Endothelial cell of umbilical vein (primary cell): ENCODE data around the gene CAPN12. TPM values are rescaled to one million over a fixed set of nuclear protein-coding genes. Genes with fewer than 3 reads are reported as not detected.
"Not testable (repeated sequence)": the region's sequence is repeated elsewhere in the genome, so short reads cannot be mapped to it uniquely, and the experiment has no call there.

Source experiments
- BruUV-seq: library from RNA; stranded (reverse); fragments of 400-500 nt; replicated peaks from 2 replicates; lab custom pipeline; 2021; lab: Mats Ljungman, UMichigan
- CTCF ChIA-PET: fragments of 300-600, 350-600 bp; sonication (Branson Sonifier 250); formaldehyde crosslinking; loops from one replicate; lab custom pipeline; 2021; ENCODE audit warnings: antibody characterized with exemption, inconsistent platforms; lab: Charles Lee
- POLR2A ChIA-PET: fragments of 300-600, 350-600 bp; sonication (Branson Sonifier 250); formaldehyde crosslinking; loops from one replicate; lab custom pipeline; 2021; ENCODE audit warnings: antibody characterized with exemption, inconsistent platforms; lab: Charles Lee
- DNase-seq: peaks from one replicate; pipeline ENCODE4 v3.0.0-alpha.2; 2011; ENCODE audit warnings: low read depth, low spot score
- FAIRE-seq: peaks from 2 replicates; lab custom pipeline; 2011; peaks lifted over from hg19 to GRCh38; lab: Jason Lieb, UNC
- H2AFZ ChIP-seq: 2 replicates; pipeline ENCODE4 v1.6.0; 2012; ENCODE audit warnings: low read depth, low read length, control low read depth, inconsistent platforms
- H3K27ac ChIP-seq: 2 replicates; pipeline ENCODE4 v1.5.1; 2011; ENCODE audit warnings: low read depth, mild to moderate bottlenecking, control low read depth, low read length, moderate library complexity; ENCODE audit not compliant: insufficient read depth
- H3K27me3 ChIP-seq, 2 experiments: 2 replicates each; pipeline versions ENCODE4 v1.6.0 to v1.6.1; 2011; ENCODE audit warnings: low read length in 2 of 2, mixed read lengths in 1 of 2; ENCODE audit not compliant: control insufficient read depth in 2 of 2, insufficient read depth in 2 of 2
- H3K36me3 ChIP-seq, 2 experiments: 2 replicates in 1 of 2; 3 replicates in 1 of 2; pipeline ENCODE4 v1.5.1; 2011; ENCODE audit warnings: low read length in 2 of 2, mild to moderate bottlenecking in 1 of 2, moderate library complexity in 1 of 2; ENCODE audit not compliant: control insufficient read depth in 2 of 2, insufficient read depth in 2 of 2; ENCODE audit errors: extremely low read depth in 1 of 2
- H3K4me1 ChIP-seq: 3 replicates; pipeline ENCODE4 v1.5.1; 2011; ENCODE audit warnings: mild to moderate bottlenecking, low read length; ENCODE audit not compliant: control insufficient read depth, insufficient read depth; ENCODE audit errors: extremely low read depth
- H3K4me2 ChIP-seq: 2 replicates; pipeline ENCODE4 v1.6.1; 2011; ENCODE audit warnings: low read length, control low read depth, mixed read lengths; ENCODE audit not compliant: insufficient read depth
- H3K4me3 ChIP-seq, 3 experiments: fragments of 200-600 bp in 1 of 3; sonication (generic), shearing (Covaris generic) in 1 of 3; replicated peaks in 1 of 3; 2 replicates each; pipeline ENCODE4 v1.5.1; 2011 to 2016; ENCODE audit warnings: control low read depth in 3 of 3, low read length in 3 of 3, mild to moderate bottlenecking in 2 of 3, inconsistent platforms in 1 of 3, low read depth in 1 of 3, moderate library complexity in 1 of 3; ENCODE audit not compliant: insufficient read depth in 1 of 3
- H3K79me2 ChIP-seq: 2 replicates; pipeline ENCODE4 v1.6.0; 2012; ENCODE audit warnings: low read length, inconsistent platforms; ENCODE audit not compliant: control insufficient read depth, insufficient read depth
- H3K9ac ChIP-seq: replicated peaks from 2 replicates; pipeline ENCODE3; 2011; ENCODE audit warnings: low read length, control low read depth; ENCODE audit not compliant: insufficient read depth; ENCODE audit errors: extremely low read depth
- H3K9me1 ChIP-seq: replicated peaks from 3 replicates; pipeline ENCODE4 v1.6.0; 2011; ENCODE audit warnings: mild to moderate bottlenecking, low read length; ENCODE audit not compliant: control insufficient read depth, insufficient read depth; ENCODE audit errors: extremely low read depth
- H3K9me3 ChIP-seq: replicated peaks from 2 replicates; pipeline ENCODE4 v1.5.1; 2012; ENCODE audit warnings: low read length, inconsistent platforms; ENCODE audit not compliant: control insufficient read depth, insufficient read depth
- H4K20me1 ChIP-seq: replicated peaks from 2 replicates; pipeline ENCODE3; 2011; ENCODE audit warnings: mild to moderate bottlenecking, low read length; ENCODE audit not compliant: control insufficient read depth, insufficient read depth; ENCODE audit errors: extremely low read depth
- CTCF ChIP-seq, 2 donors: IDR thresholded peaks; 1 replicate in 1 of 2; 2 replicates in 1 of 2; pipeline ENCODE4 v1.5.1; 2011; ENCODE audit warnings: low read length in 2 of 2, mild to moderate bottlenecking in 2 of 2, moderate library complexity in 2 of 2, control low read depth in 1 of 2, inconsistent platforms in 1 of 2, low read depth in 1 of 2; ENCODE audit not compliant: insufficient read depth in 1 of 2; ENCODE audit errors: extremely low read depth in 1 of 2
- EZH2 ChIP-seq: IDR thresholded peaks from 2 replicates; pipeline ENCODE4 v1.6.1; 2012; ENCODE audit warnings: borderline replicate concordance, low read depth, mild to moderate bottlenecking, moderate library complexity, low read length, inconsistent platforms; ENCODE audit not compliant: severe bottlenecking
- JUN ChIP-seq: IDR thresholded peaks from 2 replicates; pipeline ENCODE4 v1.6.1; 2011; ENCODE audit warnings: borderline replicate concordance, low read depth; ENCODE audit not compliant: insufficient read length, insufficient read depth
- MYC ChIP-seq: IDR thresholded peaks from one replicate; pipeline ENCODE4 v1.6.1; 2011; ENCODE audit warnings: mild to moderate bottlenecking, low read depth, low read length
- POLR2AphosphoS5 ChIP-seq: IDR thresholded peaks from 2 replicates; pipeline ENCODE4 v1.6.1; 2012; ENCODE audit warnings: low read depth, mild to moderate bottlenecking, control low read depth, low read length, moderate library complexity; ENCODE audit not compliant: insufficient read depth
- dilution Hi-C: fragments of 300-500 bp; cut with MboI; formaldehyde crosslinking; loops from one replicate; pipeline ENCODE4 v1.15.0; 2019; ENCODE audit warnings: low sequenced_read_pairs; ENCODE audit not compliant: extremely low pct_ligation_motif_present
- intact Hi-C: fragments of 100-400 bp; cut with micrococcal nuclease; formaldehyde crosslinking; loops from one replicate; pipeline ENCODE4 v1.10.0; 2022
- polyA plus RNA-seq, 4 experiments: library from polyadenylated mRNA; depleted of rRNA in 3 of 4; stranded (reverse) in 3 of 4; unstranded in 1 of 4; fragments of >200 nt; gene quantifications; 2 replicates each; pipeline versions ENCODE4 v1.2.1 to v1.2.3, GENCODE V29; 2011 to 2012; ENCODE audit warnings: missing spikeins in 1 of 4
- total RNA-seq: library from RNA; stranded (reverse); gene quantifications from 2 replicates; pipeline ENCODE4 v1.2.3, GENCODE V29; 2021

Gene CAPN12
- total and polyA plus RNA-seq, 2 donors (not counting 3 experiments of a cell fraction or from before 2014, with no cell fraction given), result 0.35 TPM; not detected in 1

DNA sequence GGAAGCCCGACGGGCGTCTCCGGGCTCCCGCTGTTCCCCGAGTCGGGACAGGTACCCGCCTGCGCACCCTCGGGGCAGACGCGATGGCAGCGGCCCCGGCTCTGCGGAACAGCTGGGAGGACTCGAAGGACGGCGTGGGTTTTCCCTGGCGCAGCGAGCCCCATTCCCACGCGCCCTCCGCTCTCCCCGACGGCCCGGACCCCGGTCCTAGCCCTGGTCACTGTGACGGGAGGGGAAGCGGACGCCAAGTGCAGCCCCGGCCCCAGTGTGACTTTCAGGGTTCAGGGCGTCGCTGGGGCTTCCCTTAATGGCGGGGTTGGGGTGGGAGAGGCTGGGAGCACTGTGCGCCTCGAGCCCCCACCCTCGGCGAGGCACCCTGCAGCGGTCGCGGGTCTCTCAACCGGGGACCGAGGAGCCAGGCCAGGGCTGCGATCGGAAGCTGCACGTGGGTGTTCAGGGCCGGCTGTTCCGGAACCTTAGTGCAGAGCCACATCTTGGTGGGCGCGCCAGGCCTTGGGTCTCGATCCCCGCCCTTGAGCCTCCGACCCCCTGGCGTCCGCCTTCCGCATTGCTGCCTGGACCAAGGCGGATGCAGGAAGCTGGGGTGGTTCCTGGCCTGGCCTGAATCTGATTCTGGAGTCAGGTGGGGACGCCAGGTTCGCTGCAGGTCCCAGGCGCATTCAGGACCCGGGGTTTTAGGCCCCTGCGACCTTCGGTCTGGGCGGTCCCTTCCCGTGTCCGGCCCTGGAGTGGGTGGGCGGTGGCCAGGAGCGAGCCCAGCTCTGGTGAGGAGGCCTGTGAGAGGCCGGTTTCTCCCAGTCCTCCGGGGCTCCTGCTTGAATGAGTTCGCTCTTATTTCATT is 48.2 kb upstream of the CAPN12 start:
- dilution Hi-C loops (no loop called here), intact Hi-C loops (loop anchor here (5.0 kb wide), 1 partner anchor 40 kb away; the partner anchor contains the start of gene ECH1)
- Histone ChIP-seq H3K9me3 (no peaks in the 10 kb centered on the region), H3K9ac (no peak overlapping the region), H3K4me1 (peaks cover 9% of the 10 kb centered on the region), H3K79me2 (no peaks in the 10 kb centered on the region), H3K4me3 (no peak overlapping the region), H3K9me1 (no peaks in the 10 kb centered on the region), H3K36me3 (no peaks in the 10 kb centered on the region), H4K20me1 (no peaks in the 10 kb centered on the region), H3K4me2 (peak overlapping the region; percentile 22), H3K27me3 (no peaks in the 10 kb centered on the region), H3K27ac (no peak overlapping the region), H2AFZ (peak overlapping the region; percentile 93)
- DNase-seq (no peak), FAIRE-seq (peak; percentile 85)
- TSS peak; percentile 65 for BruUV-seq
- TF ChIP-seq EZH2 (no peak), CTCF (IDR thresholded peaks at IDR 0.05; ENCODE audit: extremely low read depth in 1 of 2, insufficient read depth in 1 of 2, low read depth in 1 of 2, low read length in 2 of 2) (peak; percentile 26 to 32), POLR2AphosphoS5 (no peak), JUN (no peak), MYC (no peak)
- ChIA-PET CTCF (interaction anchor here (0.8 to 1.0 kb wide), 5 partner anchors 14 to 39 kb away, joined by 3 to 8 read pairs (median 4); partner anchors contain the start of genes ECH1 and LGALS7), POLR2A (no interaction called here)

GRCh38 chr19:38791451-38792064 is 47.3 kb upstream of the CAPN12 start:
- H3K4me3 ChIP-seq, BruUV-seq, H3K9ac ChIP-seq, H3K9me1 ChIP-seq, POLR2A ChIA-PET, H3K36me3 ChIP-seq, H3K27ac ChIP-seq, DNase-seq, CTCF ChIA-PET, H3K4me2 ChIP-seq, H2AFZ ChIP-seq, H3K27me3 ChIP-seq, H3K79me2 ChIP-seq, H3K4me1 ChIP-seq, dilution Hi-C loops, H3K9me3 ChIP-seq, H4K20me1 ChIP-seq: not testable (repeated sequence)
- FAIRE-seq, result peak; percentile 100
- intact Hi-C loops, result loop anchor here (5.0 kb wide), 1 partner anchor 41 kb away; the partner anchor contains the start of gene ECH1
